GM12878 (cell line): ENCODE data around the gene GKN2. TPM values are rescaled to one million over a fixed set of nuclear protein-coding genes. Genes with fewer than 3 reads are reported as not detected.

ENCODE experiments used
- ATAC-seq: fragments of 200-7000 bp; cut with Tn5 transposase; 3 replicates; pipeline ENCODE4 v1.9.1; 2020; ENCODE audit warnings: mild to moderate bottlenecking, moderate library complexity
- BruUV-seq: library from RNA; stranded (reverse); fragments of 400-500 nt; replicated peaks from 2 replicates; lab custom pipeline; 2021; lab: Mats Ljungman, UMichigan
- CTCF ChIA-PET: fragments of 300-600 bp; sonication (Branson Sonifier 250); formaldehyde crosslinking; extraction: SDS; loops from one replicate; lab custom pipeline; 2021; ENCODE audit warnings: inconsistent platforms; lab: Yijun Ruan, JAX
- POLR2A ChIA-PET: fragments of 350-600 bp; formaldehyde crosslinking; extraction: SDS; loops from one replicate; lab custom pipeline; 2021; ENCODE audit warnings: inconsistent platforms; lab: Charles Lee
- RAD21 ChIA-PET: fragments of 300-600 bp; sonication (Branson Sonifier 250); formaldehyde crosslinking; loops from one replicate; lab custom pipeline; 2023; ENCODE audit warnings: antibody characterized with exemption; ENCODE audit not compliant: unreplicated experiment; lab: Charles Lee
- SMC1A ChIA-PET: fragments of 300-600 bp; sonication (Branson Sonifier 250); formaldehyde crosslinking; loops from one replicate; lab custom pipeline; 2023; ENCODE audit not compliant: unreplicated experiment, uncharacterized antibody; lab: Charles Lee
- DNase-seq: peaks from one replicate; pipeline ENCODE4 v3.0.0-alpha.2; 2011; ENCODE audit warnings: low read depth, low spot score
- FAIRE-seq: peaks from 3 replicates; lab custom pipeline; 2011; peaks lifted over from hg19 to GRCh38; lab: Jason Lieb, UNC
- H2AFZ ChIP-seq: 2 replicates; pipeline ENCODE4 v1.6.0; 2011; ENCODE audit warnings: low read depth, low read length, control low read depth; ENCODE audit not compliant: control insufficient read depth
- H3K27ac ChIP-seq: 2 replicates; pipeline ENCODE4 v1.5.1; 2011; ENCODE audit warnings: control low read depth; ENCODE audit not compliant: control insufficient read depth, insufficient read depth
- H3K27me3 ChIP-seq, 2 experiments: replicated peaks in 1 of 2; 2 replicates each; pipeline versions ENCODE4 v1.6.0 to v1.6.1; 2011; ENCODE audit warnings: low read length in 1 of 2; ENCODE audit not compliant: control insufficient read depth in 2 of 2, insufficient read depth in 2 of 2
- H3K36me3 ChIP-seq, 2 experiments: 2 replicates each; pipeline ENCODE4 v1.5.1; 2011; ENCODE audit warnings: low read length in 1 of 2; ENCODE audit not compliant: control insufficient read depth in 2 of 2, insufficient read depth in 2 of 2
- H3K4me1 ChIP-seq: 2 replicates; pipeline ENCODE4 v1.6.1; 2011; ENCODE audit warnings: mild to moderate bottlenecking, low read length, moderate library complexity, mixed read lengths; ENCODE audit not compliant: control insufficient read depth, insufficient read depth
- H3K4me2 ChIP-seq: 2 replicates; pipeline ENCODE4 v1.6.0; 2011; ENCODE audit warnings: control low read depth; ENCODE audit not compliant: control insufficient read depth, insufficient read depth
- H3K4me3 ChIP-seq: fragments of 200-600 bp; sonication (generic); 2 replicates; pipeline ENCODE4 v1.5.1; 2016
- H3K79me2 ChIP-seq: 2 replicates; pipeline ENCODE4 v1.6.0; 2011; ENCODE audit warnings: low read length; ENCODE audit not compliant: control insufficient read depth, insufficient read depth
- H3K9ac ChIP-seq: 2 replicates; pipeline ENCODE4 v1.8.0; 2011; ENCODE audit warnings: low read length, control low read depth, mixed read lengths; ENCODE audit not compliant: control insufficient read depth, insufficient read depth
- H3K9me3 ChIP-seq: replicated peaks from 3 replicates; pipeline ENCODE4 v1.5.1; 2011; ENCODE audit warnings: mild to moderate bottlenecking, low read length; ENCODE audit not compliant: control insufficient read depth, insufficient read depth
- H4K20me1 ChIP-seq: 2 replicates; pipeline ENCODE4 v1.6.0; 2011; ENCODE audit not compliant: control insufficient read depth, insufficient read depth
- HDAC6 ChIP-seq: fragments of 200-600 bp; sonication (generic); IDR thresholded peaks from one replicate; pipeline ENCODE4 v1.8.0; 2017; ENCODE audit warnings: antibody characterized with exemption; ENCODE audit not compliant: unreplicated experiment
- IRF4 ChIP-seq: IDR thresholded peaks from 2 replicates; pipeline ENCODE4 v1.6.1; 2011; ENCODE audit warnings: low read depth, low read length
- NR2F1 ChIP-seq: fragments of 450-650 bp; conservative IDR thresholded peaks from 2 replicates; pipeline ENCODE4 v1.6.1; 2017; ENCODE audit warnings: mild to moderate bottlenecking
- PML ChIP-seq: IDR thresholded peaks from 2 replicates; pipeline ENCODE4 v1.6.1; 2012; ENCODE audit warnings: low read length, inconsistent platforms
- SMAD5 ChIP-seq: IDR thresholded peaks from 2 replicates; pipeline ENCODE4 v1.6.1; 2016; ENCODE audit warnings: antibody characterized with exemption, low read depth
- TARDBP ChIP-seq: IDR thresholded peaks from 2 replicates; pipeline ENCODE4 v1.6.1; 2016; ENCODE audit warnings: borderline replicate concordance
- WGBS: methylation state at CpG from one replicate; pipeline ENCODE4 v1.1.6; 2016; ENCODE audit warnings: low lambda C conversion rate; ENCODE audit not compliant: insufficient replicate concordance, insufficient coverage; ENCODE audit errors: missing lambda C conversion rate; 5-methylcytosine and 5-hydroxymethylcytosine counted together
- in situ Hi-C: fragments of 300-500 bp; cut with MboI; formaldehyde crosslinking; loops from 9 replicates; pipeline ENCODE4 v1.14.3; 2018; ENCODE audit warnings: mixed read lengths
- intact Hi-C: fragments of 100-400 bp; cut with micrococcal nuclease; formaldehyde crosslinking; loops from one replicate; pipeline ENCODE4 v1.14.2; 2022; ENCODE audit not compliant: unreplicated experiment
- polyA plus RNA-seq, 11 experiments: library from polyadenylated mRNA; depleted of rRNA in 4 of 11; unstranded in 6 of 11; stranded (reverse) in 5 of 11; fragments of >200 nt; fragmentation: Nextera tagmentation in 4 of 11; fragmentation: Illumina TruSeq in 1 of 11; extraction: Ambion mirVana in 4 of 11; extraction: Trizol in 1 of 11; gene quantifications; 1 replicate in 1 of 11; 2 replicates in 10 of 11; pipeline versions ENCODE4 v1.2.1 to v1.2.3, GENCODE V29; 2011 to 2016; ENCODE audit warnings: inconsistent platforms in 2 of 11, missing spikeins in 2 of 11, low read depth in 1 of 11
- total RNA-seq, 4 experiments: library from RNA; depleted of rRNA in 3 of 4; stranded (reverse); fragments of >200 nt in 3 of 4; fragmentation: Illumina TruSeq in 1 of 4; extraction: Trizol in 1 of 4; gene quantifications; 2 replicates each; pipeline versions ENCODE4 v1.2.1 to v1.2.3, GENCODE V29; 2013 to 2021

Gene GKN2
- total and polyA plus RNA-seq, 10 of the 15 experiments (the other 5 are each of a cell fraction or from before 2014, with no cell fraction given), result not detected

GRCh38 chr2:68989035-68989434, 36.3 kb upstream of the GKN2 start:
- POLR2A ChIA-PET, result no interaction called here
- no peaks in the 10 kb centered on the region for H3K9me3 ChIP-seq
- CTCF ChIA-PET, result no interaction called here
- no peak overlapping the region for H3K4me3 ChIP-seq
- RAD21 ChIA-PET, result no interaction called here
- H3K4me2 ChIP-seq, result no peak overlapping the region
- TF ChIP-seq HDAC6, result no peak
- no peak for TF ChIP-seq NR2F1
- TF ChIP-seq PML, result no peak
- no peak for TF ChIP-seq IRF4
- no TSS peak for BruUV-seq
- intact Hi-C loops (no loop called here), in situ Hi-C loops (no loop called here)
- H3K27ac ChIP-seq, result no peak overlapping the region
- H3K27me3 ChIP-seq, result no peaks in the 10 kb centered on the region; a peak in 1 of 4 replicates
- 32% methylated on average over 5 of the region's 5 CpGs for WGBS
- SMC1A ChIA-PET, result interaction anchor here (0.9 kb wide), 1 partner anchor 62 kb away, joined by 4 read pairs; no protein-coding TSS in a partner anchor
- no peaks in the 10 kb centered on the region for H3K4me1 ChIP-seq
- H3K9ac ChIP-seq, result no peak overlapping the region
- FAIRE-seq (no peak), DNase-seq (no peak), ATAC-seq (no peak)
- H3K36me3 ChIP-seq, result no peaks in the 10 kb centered on the region
- no peak overlapping the region for H2AFZ ChIP-seq
- no peaks in the 10 kb centered on the region for H3K79me2 ChIP-seq
- H4K20me1 ChIP-seq, result no peaks in the 10 kb centered on the region

GRCh38 chr2:68987021-68987503, 34.4 kb upstream of the GKN2 start:
- Histone ChIP-seq H3K27me3 (no peaks in the 10 kb centered on the region; a peak in 1 of 4 replicates), H3K4me2 (no peak overlapping the region)
- POLR2A ChIA-PET, result no interaction called here
- intact Hi-C loops, result no loop called here
- TF ChIP-seq TARDBP, result no peak
- TF ChIP-seq SMAD5, result no peak
- TF ChIP-seq, all 136 proteins: peak for 0
- ChIA-PET RAD21 (no interaction called here), SMC1A (no interaction called here), CTCF (no interaction called here)
- no peak overlapping the region for H3K9ac ChIP-seq
- H4K20me1 ChIP-seq, result no peaks in the 10 kb centered on the region
- H3K4me3 ChIP-seq, result no peak overlapping the region
- H3K79me2 ChIP-seq, result no peaks in the 10 kb centered on the region
- H3K4me1 ChIP-seq, result no peaks in the 10 kb centered on the region
- DNase-seq (no peak), FAIRE-seq (no peak), ATAC-seq (no peak)
- H3K27ac ChIP-seq, result no peak overlapping the region
- H3K36me3 ChIP-seq, result no peaks in the 10 kb centered on the region
- no peak overlapping the region for H2AFZ ChIP-seq
- H3K9me3 ChIP-seq, result no peaks in the 10 kb centered on the region
- BruUV-seq, result no TSS peak
- 56% methylated on average over 5 of the region's 5 CpGs for WGBS
- in situ Hi-C loops, result no loop called here
